ENCODE measurements around the gene MED9.
A peak's percentile ranks its signal among the peaks of the same experiment; 100 is the strongest.
"Not testable (repeated sequence)": the region's sequence is repeated elsewhere in the genome, so short reads cannot be mapped to it uniquely, and the experiment has no call there.

The MED9 gene

GRCh38 chr17:17476865-17477467 lies at the start of gene MED9:
TSS of gene MED9 (plus strand) at chr17:17477000. CDS start at chr17:17477042, 42 bp downstream.
- peak; percentile 97 for DNase-seq (ENCODE audit: low spot score)

- no peak for DNase-seq (ENCODE audit: low spot score)
Measured at GRCh38 chr17:17429222-17429621, 47.6 kb upstream of the MED9 start.

- DNase-seq (ENCODE audit: low spot score) = not testable (repeated sequence)
Measured at GRCh38 chr17:17430924-17431323, 45.9 kb upstream of the MED9 start.

- DNase-seq (ENCODE audit: low spot score) = no peak
Measured at GRCh38 chr17:17431605-17432004, 45.2 kb upstream of the MED9 start.

- no peak for DNase-seq (ENCODE audit: low spot score)
Measured at GRCh38 chr17:17433000-17433703, 43.6 kb upstream of the MED9 start.

GRCh38 chr17:17434477-17434876 lies 42.3 kb upstream of the MED9 start:
- DNase-seq (ENCODE audit: low spot score) = no peak

- DNase-seq (ENCODE audit: low spot score) = no peak
Measured at GRCh38 chr17:17435323-17435722, 41.5 kb upstream of the MED9 start.

GRCh38 chr17:17437461-17437860 lies 39.3 kb upstream of the MED9 start:
- DNase-seq (ENCODE audit: low spot score) = no peak

- no peak for DNase-seq (ENCODE audit: low spot score)
Measured at GRCh38 chr17:17437893-17438292, 38.9 kb upstream of the MED9 start.

- DNase-seq (ENCODE audit: low spot score) = peak; percentile 68
Measured at GRCh38 chr17:17440010-17440843, 36.6 kb upstream of the MED9 start.

GRCh38 chr17:17440938-17441675 lies 35.7 kb upstream of the MED9 start:
- no peak for DNase-seq (ENCODE audit: low spot score)

- no peak for DNase-seq (ENCODE audit: low spot score)
Measured at GRCh38 chr17:17443173-17443572, 33.6 kb upstream of the MED9 start.

- DNase-seq (ENCODE audit: low spot score) = no peak
Measured at GRCh38 chr17:17445296-17445924, 31.4 kb upstream of the MED9 start.

GRCh38 chr17:17445925-17446665 lies 30.7 kb upstream of the MED9 start:
- no peak for DNase-seq (ENCODE audit: low spot score)

- no peak for DNase-seq (ENCODE audit: low spot score)
Measured at GRCh38 chr17:17446666-17447155, 30.1 kb upstream of the MED9 start.

GRCh38 chr17:17447264-17447663 lies 29.5 kb upstream of the MED9 start:
- DNase-seq (ENCODE audit: low spot score) = no peak

- no peak for DNase-seq (ENCODE audit: low spot score)
Measured at GRCh38 chr17:17448076-17448475, 28.7 kb upstream of the MED9 start.

- DNase-seq (ENCODE audit: low spot score) = no peak
Measured at GRCh38 chr17:17448723-17449122, 28.1 kb upstream of the MED9 start.

GRCh38 chr17:17453088-17453487 lies 23.7 kb upstream of the MED9 start:
- no peak for DNase-seq (ENCODE audit: low spot score)

GRCh38 chr17:17454276-17454675 lies 22.5 kb upstream of the MED9 start:
- no peak for DNase-seq (ENCODE audit: low spot score)

- not testable (repeated sequence) for DNase-seq (ENCODE audit: low spot score)
Measured at GRCh38 chr17:17454700-17455099, 22.1 kb upstream of the MED9 start.
